ENCODE measurements around the gene CHD1L.
"Not testable (repeated sequence)": the region's sequence is repeated elsewhere in the genome, so short reads cannot be mapped to it uniquely, and the experiment has no call there.

Gene CHD1L

DNA sequence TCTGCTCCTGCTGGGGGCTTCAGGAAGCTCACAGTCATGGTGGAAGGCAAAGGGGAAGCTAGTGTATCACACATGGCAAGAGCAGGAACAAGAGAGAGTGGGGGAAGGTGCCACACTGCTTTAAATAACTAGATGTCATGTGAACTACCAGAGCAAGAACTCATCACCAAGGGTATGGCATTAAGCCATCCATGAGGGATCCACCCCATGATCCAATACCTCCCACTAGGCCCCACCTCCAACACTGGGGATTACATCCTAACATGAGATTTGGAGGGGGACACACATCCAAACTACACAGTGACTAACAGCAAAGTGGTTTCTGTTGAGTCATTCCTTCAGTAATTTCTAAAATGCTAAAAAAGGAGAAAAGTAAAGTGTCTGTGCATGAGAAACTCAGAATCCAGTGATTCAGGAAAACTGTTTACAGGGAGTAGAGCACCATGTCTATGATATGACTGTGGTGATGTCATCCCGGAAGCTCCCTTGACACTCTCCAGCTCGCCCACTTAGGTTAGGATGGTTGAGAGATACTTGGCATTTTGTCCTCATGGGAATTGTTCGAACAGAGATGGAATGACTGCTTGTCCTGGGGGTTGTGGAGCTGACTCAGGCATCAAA, 50.3 kb downstream of the CHD1L start:
- no peak overlapping the region for H3K4me3 ChIP-seq (ENCODE audit: low read depth, low read length)
- TF ChIP-seq MYC (IDR thresholded peaks at IDR 0.05; ENCODE audit: low read depth, low read length), result no peak
- TF ChIP-seq, protein P1, sequence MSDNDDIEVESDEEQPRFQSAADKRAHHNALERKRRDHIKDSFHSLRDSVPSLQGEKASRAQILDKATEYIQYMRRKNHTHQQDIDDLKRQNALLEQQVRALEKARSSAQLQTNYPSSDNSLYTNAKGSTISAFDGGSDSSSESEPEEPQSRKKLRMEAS (IDR thresholded peaks at IDR 0.05; ENCODE audit: low read depth, low read length), result no peak
- no peak for TF ChIP-seq POLR2A (IDR thresholded peaks at IDR 0.05; ENCODE audit: extremely low read depth, insufficient read length)
- TF ChIP-seq, protein P2, sequence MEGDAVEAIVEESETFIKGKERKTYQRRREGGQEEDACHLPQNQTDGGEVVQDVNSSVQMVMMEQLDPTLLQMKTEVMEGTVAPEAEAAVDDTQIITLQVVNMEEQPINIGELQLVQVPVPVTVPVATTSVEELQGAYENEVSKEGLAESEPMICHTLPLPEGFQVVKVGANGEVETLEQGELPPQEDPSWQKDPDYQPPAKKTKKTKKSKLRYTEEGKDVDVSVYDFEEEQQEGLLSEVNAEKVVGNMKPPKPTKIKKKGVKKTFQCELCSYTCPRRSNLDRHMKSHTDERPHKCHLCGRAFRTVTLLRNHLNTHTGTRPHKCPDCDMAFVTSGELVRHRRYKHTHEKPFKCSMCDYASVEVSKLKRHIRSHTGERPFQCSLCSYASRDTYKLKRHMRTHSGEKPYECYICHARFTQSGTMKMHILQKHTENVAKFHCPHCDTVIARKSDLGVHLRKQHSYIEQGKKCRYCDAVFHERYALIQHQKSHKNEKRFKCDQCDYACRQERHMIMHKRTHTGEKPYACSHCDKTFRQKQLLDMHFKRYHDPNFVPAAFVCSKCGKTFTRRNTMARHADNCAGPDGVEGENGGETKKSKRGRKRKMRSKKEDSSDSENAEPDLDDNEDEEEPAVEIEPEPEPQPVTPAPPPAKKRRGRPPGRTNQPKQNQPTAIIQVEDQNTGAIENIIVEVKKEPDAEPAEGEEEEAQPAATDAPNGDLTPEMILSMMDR (IDR thresholded peaks at IDR 0.05; ENCODE audit: low read depth, low read length), result no peak
- no peak for DNase-seq (ENCODE audit: low read depth)

DNA sequence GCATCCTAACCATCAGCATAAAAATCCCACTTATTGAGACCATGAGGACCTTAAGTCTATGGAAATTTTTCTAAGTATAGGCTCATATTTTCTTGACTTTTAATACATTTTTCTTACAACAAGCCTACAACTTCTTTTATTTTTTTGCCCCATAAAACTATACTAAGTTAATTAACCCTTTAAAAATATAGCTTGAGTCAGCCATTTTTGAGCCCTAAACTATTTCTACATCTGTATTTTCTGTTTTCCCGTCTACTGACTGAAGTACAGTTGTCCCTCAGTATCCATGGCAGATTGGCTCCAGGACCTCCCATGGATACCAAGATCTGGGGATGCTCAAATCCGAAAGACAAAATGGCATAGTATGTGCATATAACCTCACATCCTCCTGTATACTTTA, 55.0 kb downstream of the CHD1L start:
- TF ChIP-seq, protein P1 (IDR thresholded peaks at IDR 0.05; ENCODE audit: low read depth, low read length), result no peak
- TF ChIP-seq POLR2A (IDR thresholded peaks at IDR 0.05; ENCODE audit: extremely low read depth, insufficient read length) (no peak), MYC (IDR thresholded peaks at IDR 0.05; ENCODE audit: low read depth, low read length) (no peak)
- TF ChIP-seq, protein P2 (IDR thresholded peaks at IDR 0.05; ENCODE audit: low read depth, low read length), result no peak
- no peak overlapping the region for H3K4me3 ChIP-seq (ENCODE audit: low read depth, low read length)
- no peak for DNase-seq (ENCODE audit: low read depth)

DNA sequence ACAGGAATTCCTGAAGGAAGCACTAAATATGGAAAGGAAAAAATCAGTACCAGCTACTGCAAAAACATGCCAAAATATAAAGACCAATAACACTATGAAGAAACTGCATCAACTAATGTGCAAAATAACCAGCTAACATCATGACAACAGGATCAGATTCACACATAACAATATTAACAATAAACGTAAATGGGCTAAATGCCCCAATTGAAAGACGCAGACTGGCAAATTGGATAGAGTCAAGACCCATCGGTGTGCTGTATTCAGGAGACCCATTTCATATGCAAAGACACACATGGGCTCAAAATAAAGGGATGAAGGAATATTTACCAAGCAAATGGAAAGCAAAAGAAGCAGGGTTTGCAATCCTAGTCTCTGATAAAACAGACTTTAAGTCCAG, 63.3 kb downstream of the CHD1L start:
- DNase-seq (ENCODE audit: low read depth), result not testable (repeated sequence)

DNA sequence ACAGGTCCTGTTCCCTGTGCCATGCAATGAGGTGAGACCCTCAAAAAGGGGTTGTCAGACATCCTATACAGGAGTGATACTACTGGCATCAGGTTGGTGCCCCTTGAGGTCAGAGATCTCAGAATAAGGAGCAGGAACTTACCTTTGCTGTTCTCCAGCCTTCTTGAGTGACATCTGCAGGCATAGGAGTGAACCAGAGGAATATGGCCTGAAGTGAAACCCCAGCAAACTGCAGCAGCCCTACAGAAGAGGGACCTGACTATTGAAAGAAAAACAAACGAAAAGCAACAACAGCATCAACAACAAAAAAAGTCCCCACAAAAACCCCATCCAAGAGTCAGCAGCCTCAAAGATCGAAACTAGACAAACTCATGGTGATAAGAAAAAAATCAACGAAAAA, 74.5 kb downstream of the CHD1L start:
- DNase-seq (ENCODE audit: low read depth), result no peak
- TF ChIP-seq MYC (IDR thresholded peaks at IDR 0.05; ENCODE audit: low read depth, low read length) (no peak), POLR2A (IDR thresholded peaks at IDR 0.05; ENCODE audit: extremely low read depth, insufficient read length) (no peak)
- TF ChIP-seq, protein P2 (IDR thresholded peaks at IDR 0.05; ENCODE audit: low read depth, low read length), result no peak
- TF ChIP-seq, protein P1 (IDR thresholded peaks at IDR 0.05; ENCODE audit: low read depth, low read length), result no peak
- H3K4me3 ChIP-seq (ENCODE audit: low read depth, low read length), result no peak overlapping the region

More for the DNA sequence above, 63.3 kb downstream of the CHD1L start:
- H3K4me3 ChIP-seq (ENCODE audit: low read depth, low read length), result not testable (repeated sequence)

DNA sequence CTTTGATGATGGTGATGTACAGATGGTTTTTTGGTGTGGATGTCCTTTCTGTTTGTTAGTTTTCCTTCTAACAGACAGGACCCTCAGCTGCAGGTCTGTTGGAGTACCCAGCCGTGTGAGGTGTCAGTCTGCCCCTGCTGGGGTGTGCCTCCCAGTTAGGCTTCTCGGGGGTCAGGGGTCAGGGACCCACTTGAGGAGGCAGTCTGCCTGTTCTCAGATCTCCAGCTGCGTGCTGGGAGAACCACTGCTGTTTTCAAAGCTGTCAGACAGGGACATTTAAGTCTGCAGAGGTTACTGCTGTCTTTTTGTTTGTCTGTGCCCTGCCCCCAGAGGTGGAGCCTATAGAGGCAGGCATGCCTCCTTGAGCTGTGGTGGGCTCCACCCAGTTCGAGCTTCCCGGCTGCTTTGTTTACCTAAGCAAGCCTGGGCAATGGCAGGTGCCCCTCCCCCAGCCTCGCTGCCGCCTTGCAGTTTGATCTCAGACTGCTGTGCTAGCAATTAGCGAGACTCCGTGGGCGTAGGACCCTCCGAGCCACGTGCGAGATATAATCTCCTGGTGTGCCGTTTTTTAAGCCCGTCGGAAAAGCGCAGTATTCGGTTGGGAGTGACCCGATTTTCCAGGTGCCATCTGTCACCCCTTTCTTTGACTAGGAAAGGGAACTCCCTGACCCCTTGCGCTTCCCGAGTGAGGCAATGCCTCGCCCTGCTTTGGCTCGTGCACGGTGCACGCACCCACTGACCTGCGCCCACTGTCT, 84.6 kb downstream of the CHD1L start:
- not testable (repeated sequence) for DNase-seq (ENCODE audit: low read depth); H3K4me3 ChIP-seq (ENCODE audit: low read depth, low read length)

DNA sequence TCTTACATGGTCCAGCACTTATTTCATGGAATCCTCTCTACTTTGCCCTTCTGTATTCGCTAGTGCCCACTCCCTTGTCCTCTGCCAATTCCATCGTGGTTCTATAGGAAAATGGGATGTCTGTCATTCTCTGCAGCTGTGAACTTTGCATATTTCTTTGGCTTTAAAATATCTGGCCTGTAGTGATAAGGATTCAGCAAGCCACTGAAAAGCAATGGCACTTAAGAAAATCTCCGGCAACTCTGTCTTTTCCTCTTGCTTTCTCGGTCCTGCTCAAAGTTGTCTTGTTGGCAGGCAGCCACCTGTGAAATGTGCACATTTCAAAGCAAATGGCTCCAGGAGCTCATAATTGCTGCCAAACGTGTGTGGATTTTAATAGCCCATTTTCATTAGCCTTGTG, 91.8 kb downstream of the CHD1L start:
- no peak for DNase-seq (ENCODE audit: low read depth)
- no peak overlapping the region for H3K4me3 ChIP-seq (ENCODE audit: low read depth, low read length)
- TF ChIP-seq POLR2A (IDR thresholded peaks at IDR 0.05; ENCODE audit: extremely low read depth, insufficient read length) (no peak), MYC (IDR thresholded peaks at IDR 0.05; ENCODE audit: low read depth, low read length) (no peak)
- TF ChIP-seq, protein P2 (IDR thresholded peaks at IDR 0.05; ENCODE audit: low read depth, low read length), result no peak
- TF ChIP-seq, protein P1 (IDR thresholded peaks at IDR 0.05; ENCODE audit: low read depth, low read length), result no peak

DNA sequence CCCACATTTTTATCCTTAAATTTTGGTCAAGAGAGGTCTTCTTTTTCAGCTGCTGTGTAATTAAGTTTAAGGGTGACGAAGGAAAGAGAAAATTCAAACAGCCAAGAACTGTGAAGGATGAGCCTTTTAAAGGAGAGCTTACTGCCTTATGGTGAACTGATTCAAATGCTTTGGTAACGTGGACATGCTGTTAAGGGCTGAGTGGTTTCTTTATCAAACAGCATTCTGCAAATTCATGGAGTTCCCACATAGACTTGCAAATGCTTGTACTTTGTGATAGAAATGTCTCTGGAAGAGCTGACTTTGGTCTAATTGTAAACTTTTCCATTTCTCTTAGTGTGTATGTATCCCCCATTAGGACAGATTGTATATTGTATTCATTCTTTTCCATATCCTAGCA, 93.8 kb downstream of the CHD1L start:
- no peak overlapping the region for H3K4me3 ChIP-seq (ENCODE audit: low read depth, low read length)
- TF ChIP-seq POLR2A (IDR thresholded peaks at IDR 0.05; ENCODE audit: extremely low read depth, insufficient read length) (no peak), MYC (IDR thresholded peaks at IDR 0.05; ENCODE audit: low read depth, low read length) (no peak)
- TF ChIP-seq, protein P1 (IDR thresholded peaks at IDR 0.05; ENCODE audit: low read depth, low read length), result no peak
- TF ChIP-seq, protein P2 (IDR thresholded peaks at IDR 0.05; ENCODE audit: low read depth, low read length), result no peak
- DNase-seq (ENCODE audit: low read depth), result no peak

All from NB4 (cell line).